ENCODE measurements around the gene UBE2N. TPM values are rescaled to one million over a fixed set of nuclear protein-coding genes. Genes with fewer than 3 reads are reported as not detected.

The UBE2N gene
- total and polyA plus RNA-seq, 2 donors (not counting 3 experiments of a cell fraction or from before 2014, with no cell fraction given) = 59.2 to 125 TPM

DNA sequence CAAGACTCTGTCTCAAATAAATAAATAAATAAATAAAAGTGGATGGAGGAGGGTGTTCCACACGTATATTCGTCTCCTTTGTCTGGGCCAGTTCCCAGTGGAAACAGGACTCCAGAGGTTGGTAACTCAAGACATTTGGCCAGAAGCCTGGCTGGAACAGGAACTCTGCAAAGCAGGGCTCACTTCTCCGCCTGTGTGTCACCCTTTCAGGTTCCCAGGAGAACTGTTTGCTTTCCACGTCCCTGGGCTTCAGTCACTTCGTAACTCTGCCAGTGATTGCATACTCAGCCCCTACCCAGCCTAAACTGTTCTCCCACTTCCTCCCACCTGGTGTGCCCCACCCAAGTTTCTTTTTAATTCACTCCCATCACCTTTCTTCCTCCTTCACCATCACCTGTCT is 7.0 kb upstream of the UBE2N start:
- DNase-seq (ENCODE audit: low read depth, low spot score) (no peak), FAIRE-seq (no peak)
- H4K20me1 ChIP-seq (replicated peaks; ENCODE audit: control insufficient read depth, extremely low read depth, insufficient read depth, low read length) = no peaks in the 10 kb centered on the region
- H3K27me3 ChIP-seq (ENCODE audit: control insufficient read depth in 2 of 2, insufficient read depth in 2 of 2, low read length in 2 of 2) = peaks cover under 1 to 2% of the 10 kb centered on the region in 2 experiments
- ChIA-PET CTCF (no interaction called here), POLR2A (no interaction called here)
- BruUV-seq (replicated peaks) = no TSS peak
- intact Hi-C loops (cut with micrococcal nuclease) = no loop called here
- H2AFZ ChIP-seq (ENCODE audit: low read depth, low read length) = no peak overlapping the region
- no peaks in the 10 kb centered on the region for H3K36me3 ChIP-seq (ENCODE audit: control insufficient read depth in 2 of 2, extremely low read depth in 1 of 2, insufficient read depth in 2 of 2, low read length in 2 of 2)
- H3K9me3 ChIP-seq (replicated peaks; ENCODE audit: control insufficient read depth, insufficient read depth, low read length) = no peaks in the 10 kb centered on the region
- H3K27ac ChIP-seq (ENCODE audit: insufficient read depth, low read depth, low read length) = no peak overlapping the region
- H3K4me1 ChIP-seq (ENCODE audit: control insufficient read depth, extremely low read depth, insufficient read depth, low read length) = no peaks in the 10 kb centered on the region
- TF ChIP-seq POLR2AphosphoS5 (IDR thresholded peaks at IDR 0.05; ENCODE audit: insufficient read depth, low read depth, low read length) (no peak), JUN (IDR thresholded peaks at IDR 0.05; ENCODE audit: borderline replicate concordance, insufficient read depth, insufficient read length, low read depth) (no peak), FOS (IDR thresholded peaks at IDR 0.05; ENCODE audit: borderline replicate concordance, insufficient read depth, low read length) (no peak), POLR2A (IDR thresholded peaks at IDR 0.05; ENCODE audit: low read depth, low read length) (no peak), GATA2 (IDR thresholded peaks at IDR 0.05; ENCODE audit: insufficient read depth, insufficient read length, low read depth, low read length) (no peak), MAX (IDR thresholded peaks at IDR 0.05; ENCODE audit: insufficient read depth, insufficient read length) (no peak), EZH2 (IDR thresholded peaks at IDR 0.05; ENCODE audit: borderline replicate concordance, low read depth, low read length, severe bottlenecking) (no peak), MYC (IDR thresholded peaks at IDR 0.05; ENCODE audit: low read depth, low read length) (no peak)
- TF ChIP-seq, protein P1, sequence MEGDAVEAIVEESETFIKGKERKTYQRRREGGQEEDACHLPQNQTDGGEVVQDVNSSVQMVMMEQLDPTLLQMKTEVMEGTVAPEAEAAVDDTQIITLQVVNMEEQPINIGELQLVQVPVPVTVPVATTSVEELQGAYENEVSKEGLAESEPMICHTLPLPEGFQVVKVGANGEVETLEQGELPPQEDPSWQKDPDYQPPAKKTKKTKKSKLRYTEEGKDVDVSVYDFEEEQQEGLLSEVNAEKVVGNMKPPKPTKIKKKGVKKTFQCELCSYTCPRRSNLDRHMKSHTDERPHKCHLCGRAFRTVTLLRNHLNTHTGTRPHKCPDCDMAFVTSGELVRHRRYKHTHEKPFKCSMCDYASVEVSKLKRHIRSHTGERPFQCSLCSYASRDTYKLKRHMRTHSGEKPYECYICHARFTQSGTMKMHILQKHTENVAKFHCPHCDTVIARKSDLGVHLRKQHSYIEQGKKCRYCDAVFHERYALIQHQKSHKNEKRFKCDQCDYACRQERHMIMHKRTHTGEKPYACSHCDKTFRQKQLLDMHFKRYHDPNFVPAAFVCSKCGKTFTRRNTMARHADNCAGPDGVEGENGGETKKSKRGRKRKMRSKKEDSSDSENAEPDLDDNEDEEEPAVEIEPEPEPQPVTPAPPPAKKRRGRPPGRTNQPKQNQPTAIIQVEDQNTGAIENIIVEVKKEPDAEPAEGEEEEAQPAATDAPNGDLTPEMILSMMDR (IDR thresholded peaks at IDR 0.05; ENCODE audit: extremely low read depth in 1 of 2, insufficient read depth in 1 of 2, low read depth in 1 of 2, low read length in 2 of 2) = no peak
- H3K79me2 ChIP-seq (ENCODE audit: control insufficient read depth, insufficient read depth, low read length) = no peaks in the 10 kb centered on the region
- dilution Hi-C loops (cut with MboI; ENCODE audit: extremely low pct_ligation_motif_present, low sequenced_read_pairs) = no loop called here
- no peak overlapping the region for H3K4me3 ChIP-seq (replicated peaks in 1 of 3; ENCODE audit: insufficient read depth in 1 of 3, low read depth in 1 of 3, low read length in 3 of 3)
- H3K9me1 ChIP-seq (replicated peaks; ENCODE audit: control insufficient read depth, extremely low read depth, insufficient read depth, low read length) = no peaks in the 10 kb centered on the region
- no peak overlapping the region for H3K4me2 ChIP-seq (ENCODE audit: insufficient read depth, low read length)
- H3K9ac ChIP-seq (replicated peaks; ENCODE audit: extremely low read depth, insufficient read depth, low read length) = no peak overlapping the region

Measured in endothelial cell of umbilical vein (primary cell).